ENCODE data around the gene ETV4. TPM values are rescaled to one million over a fixed set of nuclear protein-coding genes. Genes with fewer than 3 reads are reported as not detected.

ETV4 gene
- total RNA-seq, 1 experiment from 2014 or later = 195 TPM

- ChIA-PET POLR2A (interaction anchor here (0.6 to 1.7 kb wide), 8 partner anchors 61 to 637 kb away, joined by 3 to 16 read pairs (median 4); partner anchors contain the start of gene ARL4D), CTCF (interaction anchor here (0.6 to 5.9 kb wide), 78 partner anchors 10 to 560 kb away, joined by 3 to 178 read pairs (median 4); partner anchors contain the start of genes ARL4D and ETV4)
- H3K27ac Mint-ChIP-seq = peak within 1 kb of the TSS; percentile 100
- DNase-seq (ENCODE audit: low spot score) = peak; percentile 97
- peaks cover 2% of the 10 kb centered on the region for H3K36me3 Mint-ChIP-seq
- peak within 1 kb of the TSS; percentile 100 for H3K4me3 Mint-ChIP-seq
- peaks cover 30% of the 10 kb centered on the region for H3K4me1 Mint-ChIP-seq
- no peaks in the 10 kb centered on the region for H3K9me3 Mint-ChIP-seq
- no peaks in the 10 kb centered on the region for H3K27me3 Mint-ChIP-seq (ENCODE audit: low read depth)
- peak; percentile 96 for ATAC-seq
- TF ChIP-seq AFF4 (CRISPR knock-in tag; IDR thresholded peaks at IDR 0.05; ENCODE audit: borderline replicate concordance) = 0 out of 2 replicates have a peak, but pooled peaks have one; percentile 46
- TF ChIP-seq ETV6 (CRISPR knock-in tag; IDR thresholded peaks at IDR 0.05) = no peak; the same call in 1 of the 2 replicates
- 0 out of 2 replicates have a peak, but pooled peaks have one; percentile 52 for TF ChIP-seq ZNF512 (CRISPR knock-in tag; IDR thresholded peaks at IDR 0.05; ENCODE audit: borderline replicate concordance)
- 0 out of 2 replicates have a peak, but pooled peaks have one; percentile 37 for TF ChIP-seq NFE2L1 (CRISPR knock-in tag; IDR thresholded peaks at IDR 0.05)
- TF ChIP-seq KAT7 (CRISPR knock-in tag; IDR thresholded peaks at IDR 0.05; ENCODE audit: borderline replicate concordance) = no peak
- 0 out of 2 replicates have a peak, but pooled peaks have one; percentile 52 for TF ChIP-seq CBFB (CRISPR knock-in tag; IDR thresholded peaks at IDR 0.05; ENCODE audit: low read depth)
- 0 out of 2 replicates have a peak, but pooled peaks have one; percentile 44 for TF ChIP-seq NFYB (CRISPR knock-in tag; conservative IDR thresholded peaks at IDR 0.05; ENCODE audit: low read depth)
- peak; percentile 94 for TF ChIP-seq GABPB1 (CRISPR knock-in tag; IDR thresholded peaks at IDR 0.05)
- peak; percentile 95 for TF ChIP-seq MYBL2 (CRISPR knock-in tag; IDR thresholded peaks at IDR 0.05)
- TF ChIP-seq MXD4 (CRISPR knock-in tag; IDR thresholded peaks at IDR 0.05; ENCODE audit: borderline replicate concordance) = no peak
- no peak for TF ChIP-seq ZBTB43 (CRISPR knock-in tag; IDR thresholded peaks at IDR 0.05)
- no peak for TF ChIP-seq ZNF423 (CRISPR knock-in tag; IDR thresholded peaks at IDR 0.05)
- TF ChIP-seq ATF2 (CRISPR knock-in tag; IDR thresholded peaks at IDR 0.05; ENCODE audit: borderline replicate concordance, low read depth) = no peak
- peak; percentile 97 for TF ChIP-seq NR2C2 (CRISPR knock-in tag; IDR thresholded peaks at IDR 0.05)
- TF ChIP-seq MAX (CRISPR knock-in tag; IDR thresholded peaks at IDR 0.05) = peak; percentile 81
- TF ChIP-seq FOXP1 (CRISPR knock-in tag; IDR thresholded peaks at IDR 0.05; ENCODE audit: borderline replicate concordance) = peak; percentile 67; the same call in 1 of the 2 replicates
- no peak for TF ChIP-seq ZNF263 (CRISPR knock-in tag; IDR thresholded peaks at IDR 0.05; ENCODE audit: low read depth)
- peak; percentile 40; the same call in 1 of the 2 replicates for TF ChIP-seq TEAD1 (CRISPR knock-in tag; IDR thresholded peaks at IDR 0.05)
- no peak for TF ChIP-seq ERG (CRISPR knock-in tag; IDR thresholded peaks at IDR 0.05)
- peak; percentile 100 for TF ChIP-seq FOXK1 (CRISPR knock-in tag; IDR thresholded peaks at IDR 0.05)
- peak; percentile 95 for TF ChIP-seq HMGXB4 (CRISPR knock-in tag; IDR thresholded peaks at IDR 0.05)
- TF ChIP-seq ATF1 (CRISPR knock-in tag; IDR thresholded peaks at IDR 0.05) = no peak
- no peak for TF ChIP-seq CREB1 (CRISPR knock-in tag; IDR thresholded peaks at IDR 0.05)
- peak; percentile 86 for TF ChIP-seq SP1 (CRISPR knock-in tag; conservative IDR thresholded peaks at IDR 0.05)
- TF ChIP-seq CREM (CRISPR knock-in tag; IDR thresholded peaks at IDR 0.05) = peak; percentile 59; the same call in 1 of the 2 replicates
These were observed 62.2 kb downstream of the ETV4 start, which contains the start of gene DHX8 for GRCh38 chr17:43483674-43484551. Gene DHX8 (plus strand): TSS chr17:43483975. CDS start chr17:43484038, 63 bp downstream.
